Stimulated activated CD8-positive, alpha-beta memory T cell treated with anti-CD3 and anti-CD28 coated beads, Interleukin-7, amount 100 ng/mL, for 24 hours (primary cell): Measurements from ENCODE around the gene LGR6.

Experiments used
- DNase-seq: peaks from one replicate; pipeline ENCODE4 v3.0.0-alpha.2; 2020; ENCODE audit warnings: low read depth

LGR6 gene

GRCh38 chr1:202199040-202199889 is 5.7 kb downstream of the LGR6 start:
- DNase-seq, result no peak

- DNase-seq, result no peak
These were observed 6.5 kb downstream of the LGR6 start for GRCh38 chr1:202200112-202200548.

- DNase-seq, result no peak
These were observed 7.1 kb downstream of the LGR6 start for GRCh38 chr1:202200669-202201068.

GRCh38 chr1:202201266-202201665 is 7.7 kb downstream of the LGR6 start:
- no peak for DNase-seq

GRCh38 chr1:202201971-202202370 is 8.4 kb downstream of the LGR6 start:
- DNase-seq, result no peak

GRCh38 chr1:202202500-202203168 is 9.0 kb downstream of the LGR6 start:
- no peak for DNase-seq

GRCh38 chr1:202203238-202204039 is 9.8 kb downstream of the LGR6 start:
- no peak for DNase-seq

GRCh38 chr1:202204065-202204464 is 10.5 kb downstream of the LGR6 start:
- DNase-seq, result no peak

GRCh38 chr1:202205523-202206190 is 12.1 kb downstream of the LGR6 start:
- DNase-seq, result no peak

- no peak for DNase-seq
These were observed 13.7 kb downstream of the LGR6 start for GRCh38 chr1:202207292-202207691.

- no peak for DNase-seq
These were observed 14.8 kb downstream of the LGR6 start for GRCh38 chr1:202208351-202208857.

- DNase-seq, result no peak
These were observed 16.8 kb downstream of the LGR6 start for GRCh38 chr1:202210385-202210784.

- no peak for DNase-seq
These were observed 17.4 kb downstream of the LGR6 start for GRCh38 chr1:202210969-202211368.

- DNase-seq, result no peak
These were observed 19.2 kb downstream of the LGR6 start for GRCh38 chr1:202212787-202213186.

- no peak for DNase-seq
These were observed 19.9 kb downstream of the LGR6 start for GRCh38 chr1:202213361-202214088.

- no peak for DNase-seq
These were observed 20.7 kb downstream of the LGR6 start for GRCh38 chr1:202214089-202214843.

GRCh38 chr1:202215472-202216130 is 22.0 kb downstream of the LGR6 start:
- no peak for DNase-seq

- no peak for DNase-seq
These were observed 23.1 kb downstream of the LGR6 start for GRCh38 chr1:202216691-202217090.

GRCh38 chr1:202217516-202217915 is 23.9 kb downstream of the LGR6 start:
- DNase-seq, result no peak

GRCh38 chr1:202217951-202218350 is 24.4 kb downstream of the LGR6 start:
- DNase-seq, result no peak
